ENCODE data around the gene MRPS21. TPM values are rescaled to one million over a fixed set of nuclear protein-coding genes. Genes with fewer than 3 reads are reported as not detected.

Gene MRPS21
- 56.4 to 68.3 TPM (median 58.5 TPM) in 3 replicates for total RNA-seq
- long read RNA-seq, transcript MRPS21-202 (3 exons, 1,226 nt) = major isoform, 72 of 124 reads
- long read RNA-seq, transcript MRPS21-201 (2 exons, 1,462 nt) = minor isoform, 48 of 124 reads
- long read RNA-seq, partial matches to known transcripts = 0 of 124 reads
- long read RNA-seq, other reads (novel, unspliced or antisense) = 4 of 124 reads

GRCh38 chr1:150293433-150294253, at the start of gene MRPS21:
MRPS21 (plus strand) TSS chr1:150293861; CDS start chr1:150294367, 506 bp downstream.
- DNase-seq (ENCODE audit: low spot score) = peak; percentile 95
- peaks cover 30% of the 10 kb centered on the region for H3K4me1 Mint-ChIP-seq (ENCODE audit: low read depth)
- no peaks in the 10 kb centered on the region for H3K9me3 Mint-ChIP-seq (ENCODE audit: low read depth)
- H3K27ac Mint-ChIP-seq (ENCODE audit: unreplicated experiment) = peak within 1 kb of the TSS; percentile 99
- peak within 1 kb of the TSS; percentile 93 for H3K4me3 Mint-ChIP-seq (ENCODE audit: unreplicated experiment)
- H3K36me3 Mint-ChIP-seq (ENCODE audit: low read depth) = peaks cover 6% of the 10 kb centered on the region
- no peaks in the 10 kb centered on the region for H3K27me3 Mint-ChIP-seq (ENCODE audit: low read depth)
- no peak for TF ChIP-seq CTCF (IDR thresholded peaks at IDR 0.05)

- DNase-seq (ENCODE audit: low spot score) = no peak
- no peak for TF ChIP-seq CTCF (IDR thresholded peaks at IDR 0.05)
- Mint-ChIP-seq H3K27me3 (ENCODE audit: low read depth) (no peaks in the 10 kb centered on the region), H3K27ac (ENCODE audit: unreplicated experiment) (no peak overlapping the region), H3K4me3 (ENCODE audit: unreplicated experiment) (no peak overlapping the region), H3K4me1 (ENCODE audit: low read depth) (no peaks in the 10 kb centered on the region), H3K36me3 (ENCODE audit: low read depth) (no peaks in the 10 kb centered on the region), H3K9me3 (ENCODE audit: low read depth) (no peaks in the 10 kb centered on the region)
Observed at GRCh38 chr1:150249936-150250335, 43.7 kb upstream of the MRPS21 start.

- no peak for DNase-seq (ENCODE audit: low spot score)
- H3K36me3 Mint-ChIP-seq (ENCODE audit: low read depth) = no peaks in the 10 kb centered on the region
- peaks cover 29% of the 10 kb centered on the region for H3K4me1 Mint-ChIP-seq (ENCODE audit: low read depth)
- TF ChIP-seq CTCF (IDR thresholded peaks at IDR 0.05) = peak; percentile 12
- H3K4me3 Mint-ChIP-seq (ENCODE audit: unreplicated experiment) = peak overlapping the region; percentile 51
- H3K27me3 Mint-ChIP-seq (ENCODE audit: low read depth) = peaks cover 2% of the 10 kb centered on the region
- H3K27ac Mint-ChIP-seq (ENCODE audit: unreplicated experiment) = peak overlapping the region; percentile 84
- H3K9me3 Mint-ChIP-seq (ENCODE audit: low read depth) = no peaks in the 10 kb centered on the region
Observed at GRCh38 chr1:150256198-150256553, 37.5 kb upstream of the MRPS21 start.

GRCh38 chr1:150256554-150257341, 36.9 kb upstream of the MRPS21 start:
- Mint-ChIP-seq H3K4me3 (ENCODE audit: unreplicated experiment) (peak overlapping the region; percentile 51), H3K36me3 (ENCODE audit: low read depth) (no peaks in the 10 kb centered on the region), H3K4me1 (ENCODE audit: low read depth) (peaks cover 29% of the 10 kb centered on the region), H3K27ac (ENCODE audit: unreplicated experiment) (no peak overlapping the region), H3K9me3 (ENCODE audit: low read depth) (no peaks in the 10 kb centered on the region), H3K27me3 (ENCODE audit: low read depth) (peaks cover 2% of the 10 kb centered on the region)
- DNase-seq (ENCODE audit: low spot score) = no peak
- TF ChIP-seq CTCF (IDR thresholded peaks at IDR 0.05) = no peak
